Measurements from ENCODE around the gene ASTN2.

DNA sequence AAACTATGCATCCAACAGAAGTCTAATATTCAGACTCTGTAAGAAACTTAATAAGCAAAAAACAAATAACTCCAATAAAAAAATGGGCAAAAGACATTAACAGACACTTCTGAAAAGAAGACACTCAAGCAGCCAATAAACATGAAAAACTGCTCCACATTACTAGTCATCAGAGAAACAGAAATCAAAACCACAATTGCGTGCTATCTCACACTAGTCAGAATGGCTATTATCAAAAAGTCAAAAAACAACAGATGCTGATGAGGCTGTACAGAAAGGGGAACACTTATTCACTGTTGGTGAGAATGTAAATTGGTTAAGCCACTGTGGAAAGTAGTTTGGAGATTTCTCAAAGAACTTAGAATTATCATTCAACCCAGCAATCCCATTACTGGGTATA, 829.0 kb downstream of the ASTN2 start:
- TF ChIP-seq, protein P1, sequence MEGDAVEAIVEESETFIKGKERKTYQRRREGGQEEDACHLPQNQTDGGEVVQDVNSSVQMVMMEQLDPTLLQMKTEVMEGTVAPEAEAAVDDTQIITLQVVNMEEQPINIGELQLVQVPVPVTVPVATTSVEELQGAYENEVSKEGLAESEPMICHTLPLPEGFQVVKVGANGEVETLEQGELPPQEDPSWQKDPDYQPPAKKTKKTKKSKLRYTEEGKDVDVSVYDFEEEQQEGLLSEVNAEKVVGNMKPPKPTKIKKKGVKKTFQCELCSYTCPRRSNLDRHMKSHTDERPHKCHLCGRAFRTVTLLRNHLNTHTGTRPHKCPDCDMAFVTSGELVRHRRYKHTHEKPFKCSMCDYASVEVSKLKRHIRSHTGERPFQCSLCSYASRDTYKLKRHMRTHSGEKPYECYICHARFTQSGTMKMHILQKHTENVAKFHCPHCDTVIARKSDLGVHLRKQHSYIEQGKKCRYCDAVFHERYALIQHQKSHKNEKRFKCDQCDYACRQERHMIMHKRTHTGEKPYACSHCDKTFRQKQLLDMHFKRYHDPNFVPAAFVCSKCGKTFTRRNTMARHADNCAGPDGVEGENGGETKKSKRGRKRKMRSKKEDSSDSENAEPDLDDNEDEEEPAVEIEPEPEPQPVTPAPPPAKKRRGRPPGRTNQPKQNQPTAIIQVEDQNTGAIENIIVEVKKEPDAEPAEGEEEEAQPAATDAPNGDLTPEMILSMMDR (conservative IDR thresholded peaks at IDR 0.05): no peak
- no peak for TF ChIP-seq ZFX (IDR thresholded peaks at IDR 0.05)
